OCI-LY1 (cell line): ENCODE data around the gene RNF207.

Experiments
- H2AFZ ChIP-seq: fragments of 200-600 bp; sonication (generic), shearing (Covaris generic); 2 replicates; pipeline ENCODE4 v1.6.0; 2014; ENCODE audit warnings: antibody characterized with exemption, mild to moderate bottlenecking, low read length
- H3F3A ChIP-seq: fragments of 200-600 bp; sonication (generic), shearing (Covaris generic); 2 replicates; pipeline ENCODE4 v1.6.0; 2014; ENCODE audit warnings: mild to moderate bottlenecking, antibody characterized with exemption, low read length, moderate library complexity; ENCODE audit not compliant: insufficient read depth
- H3K27ac ChIP-seq: fragments of 200-600 bp; sonication (generic); 2 replicates; pipeline ENCODE4 v1.5.1; 2014; ENCODE audit warnings: low read length, mixed run types, mild to moderate bottlenecking, low read depth; ENCODE audit not compliant: poor library complexity, severe bottlenecking
- H3K27me3 ChIP-seq: fragments of 200-600 bp; sonication (generic); 2 replicates; pipeline ENCODE4 v1.6.0; 2014; ENCODE audit warnings: antibody characterized with exemption, mild to moderate bottlenecking, low read length, moderate library complexity; ENCODE audit not compliant: insufficient read depth
- H3K36me3 ChIP-seq: fragments of 200-600 bp; sonication (generic); 2 replicates; pipeline ENCODE4 v1.6.1; 2014; ENCODE audit warnings: mild to moderate bottlenecking, antibody characterized with exemption, low read length, moderate library complexity, mixed read lengths; ENCODE audit not compliant: insufficient read depth
- H3K4me1 ChIP-seq: fragments of 200-600 bp; sonication (generic); 2 replicates; pipeline ENCODE4 v1.5.1; 2014; ENCODE audit warnings: mild to moderate bottlenecking, low read length, moderate library complexity; ENCODE audit not compliant: insufficient read depth, severe bottlenecking
- H3K4me2 ChIP-seq: fragments of 200-600 bp; sonication (generic), shearing (Covaris generic); 2 replicates; pipeline ENCODE4 v1.6.1; 2014; ENCODE audit warnings: low read length
- H3K4me3 ChIP-seq: fragments of 200-600 bp; sonication (generic); 2 replicates; pipeline ENCODE4 v1.5.1; 2014; ENCODE audit warnings: low read length, low read depth, mild to moderate bottlenecking, mixed read lengths; ENCODE audit not compliant: poor library complexity, severe bottlenecking
- H3K79me2 ChIP-seq: fragments of 200-600 bp; shearing (Covaris generic); 2 replicates; pipeline ENCODE4 v1.6.1; 2016; ENCODE audit warnings: mixed run types, low read length, mixed read lengths; ENCODE audit not compliant: insufficient read depth
- H3K9ac ChIP-seq: fragments of 200-600 bp; sonication (generic), shearing (Covaris generic); 2 replicates; pipeline ENCODE4 v1.6.1; 2014; ENCODE audit warnings: mild to moderate bottlenecking, low read length, mixed read lengths
- H3K9me2 ChIP-seq: fragments of 200-600 bp; sonication (generic), shearing (Covaris generic); 2 replicates; pipeline ENCODE4 v1.6.1; 2014; ENCODE audit warnings: low read depth, mild to moderate bottlenecking, low read length, mixed read lengths
- H3K9me3 ChIP-seq: fragments of 200-600 bp; shearing (Covaris generic); 2 replicates; pipeline ENCODE4 v1.6.1; 2014; ENCODE audit warnings: low read length, mixed read lengths
- H4K20me1 ChIP-seq: fragments of 200-600 bp; sonication (generic), shearing (Covaris generic); 2 replicates; pipeline ENCODE4 v1.6.0; 2016; ENCODE audit warnings: mild to moderate bottlenecking, low read length; ENCODE audit not compliant: insufficient read depth
- EZH2 ChIP-seq: fragments of 200-600 bp; sonication (generic), shearing (Covaris generic); IDR thresholded peaks from 2 replicates; pipeline ENCODE4 v1.8.0; 2017; ENCODE audit warnings: borderline replicate concordance, mixed run types, mild to moderate bottlenecking, antibody characterized with exemption, low read length, moderate library complexity, mixed read lengths
- TF ChIP-seq, protein P1 (sequence below): fragments of 200-600 bp; sonication (generic), shearing (Covaris generic); IDR thresholded peaks from 2 replicates; pipeline ENCODE4 v1.5.1; 2017; ENCODE audit warnings: mild to moderate bottlenecking, antibody characterized with exemption, low read length, moderate library complexity, mixed read lengths

Gene RNF207

DNA sequence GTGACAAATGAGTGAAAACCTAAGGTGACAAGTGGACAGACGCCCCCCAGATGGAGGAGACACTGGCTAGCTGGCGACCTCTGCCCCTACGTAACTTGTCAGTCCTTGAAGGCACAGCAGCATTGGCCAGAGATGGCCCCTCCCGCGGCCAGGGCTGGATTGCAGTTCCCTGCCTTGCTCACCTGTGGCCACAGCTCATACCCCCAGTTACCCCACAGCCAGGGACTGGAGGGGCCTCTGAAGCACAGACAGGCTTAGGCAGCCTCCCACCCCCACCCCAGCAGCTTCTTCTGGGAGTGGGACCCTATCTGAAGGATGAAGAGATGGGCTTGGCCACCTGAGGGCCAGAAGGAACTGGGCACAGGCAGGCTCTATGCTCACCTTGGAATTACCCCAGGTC lies 41.7 kb downstream of the RNF207 start:
- H3F3A ChIP-seq: no peaks in the 10 kb centered on the region
- no peak for TF ChIP-seq EZH2
- TF ChIP-seq, protein P1, sequence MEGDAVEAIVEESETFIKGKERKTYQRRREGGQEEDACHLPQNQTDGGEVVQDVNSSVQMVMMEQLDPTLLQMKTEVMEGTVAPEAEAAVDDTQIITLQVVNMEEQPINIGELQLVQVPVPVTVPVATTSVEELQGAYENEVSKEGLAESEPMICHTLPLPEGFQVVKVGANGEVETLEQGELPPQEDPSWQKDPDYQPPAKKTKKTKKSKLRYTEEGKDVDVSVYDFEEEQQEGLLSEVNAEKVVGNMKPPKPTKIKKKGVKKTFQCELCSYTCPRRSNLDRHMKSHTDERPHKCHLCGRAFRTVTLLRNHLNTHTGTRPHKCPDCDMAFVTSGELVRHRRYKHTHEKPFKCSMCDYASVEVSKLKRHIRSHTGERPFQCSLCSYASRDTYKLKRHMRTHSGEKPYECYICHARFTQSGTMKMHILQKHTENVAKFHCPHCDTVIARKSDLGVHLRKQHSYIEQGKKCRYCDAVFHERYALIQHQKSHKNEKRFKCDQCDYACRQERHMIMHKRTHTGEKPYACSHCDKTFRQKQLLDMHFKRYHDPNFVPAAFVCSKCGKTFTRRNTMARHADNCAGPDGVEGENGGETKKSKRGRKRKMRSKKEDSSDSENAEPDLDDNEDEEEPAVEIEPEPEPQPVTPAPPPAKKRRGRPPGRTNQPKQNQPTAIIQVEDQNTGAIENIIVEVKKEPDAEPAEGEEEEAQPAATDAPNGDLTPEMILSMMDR: no peak
- H3K27ac ChIP-seq: no peak overlapping the region
- H3K4me2 ChIP-seq: no peak overlapping the region
- H3K4me1 ChIP-seq: peaks cover 10% of the 10 kb centered on the region
- H3K9me2 ChIP-seq: no peaks in the 10 kb centered on the region
- no peak overlapping the region for H3K4me3 ChIP-seq
- no peaks in the 10 kb centered on the region for H3K9me3 ChIP-seq
- 0 out of 2 replicates have a peak, but pooled peaks cover 13% of the 10 kb centered on the region for H3K27me3 ChIP-seq
- H3K79me2 ChIP-seq: no peaks in the 10 kb centered on the region
- H2AFZ ChIP-seq: no peak overlapping the region
- H4K20me1 ChIP-seq: no peaks in the 10 kb centered on the region
- H3K9ac ChIP-seq: no peak overlapping the region
- H3K36me3 ChIP-seq: no peaks in the 10 kb centered on the region

DNA sequence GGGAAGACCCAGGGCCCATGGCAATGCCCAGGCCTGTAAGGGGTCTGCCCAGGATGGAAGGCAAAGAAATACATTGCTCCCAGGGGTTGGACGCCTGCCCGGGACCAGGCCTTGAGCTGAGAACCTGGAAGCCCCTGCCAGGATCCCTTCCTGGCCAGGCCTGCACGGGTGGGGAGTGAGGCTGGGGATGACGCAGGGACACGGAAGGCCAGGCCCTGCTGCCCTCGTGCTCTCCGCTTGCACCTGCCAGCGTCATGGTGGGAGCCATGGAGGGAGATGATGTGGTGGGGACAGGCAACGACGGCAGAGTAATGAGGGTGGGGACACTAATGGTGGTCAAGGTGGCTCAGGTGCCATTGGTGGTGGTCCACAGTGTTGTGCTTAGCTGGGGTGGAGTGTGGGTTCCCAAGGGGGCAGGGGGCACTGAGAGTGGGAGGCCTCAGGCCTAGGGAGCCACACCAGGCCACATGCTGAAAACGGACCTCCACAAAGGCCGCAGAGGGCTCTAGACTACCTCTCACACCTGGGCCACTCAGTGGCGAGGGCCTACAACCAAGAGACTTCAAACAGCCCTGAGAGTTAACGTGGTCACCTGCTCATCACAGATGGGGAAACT lies 42.4 kb downstream of the RNF207 start:
- no peak overlapping the region for H3K4me2 ChIP-seq
- no peak overlapping the region for H2AFZ ChIP-seq
- no peak for TF ChIP-seq EZH2
- TF ChIP-seq, protein P1: no peak
- no peak overlapping the region for H3K4me3 ChIP-seq
- H3K36me3 ChIP-seq: no peaks in the 10 kb centered on the region
- peaks cover 10% of the 10 kb centered on the region for H3K4me1 ChIP-seq
- no peak overlapping the region for H3K9ac ChIP-seq
- H4K20me1 ChIP-seq: no peaks in the 10 kb centered on the region
- no peaks in the 10 kb centered on the region for H3F3A ChIP-seq
- no peak overlapping the region for H3K27ac ChIP-seq
- no peaks in the 10 kb centered on the region for H3K9me2 ChIP-seq
- no peaks in the 10 kb centered on the region for H3K9me3 ChIP-seq
- H3K79me2 ChIP-seq: no peaks in the 10 kb centered on the region
- 0 out of 2 replicates have a peak, but pooled peaks cover 9% of the 10 kb centered on the region for H3K27me3 ChIP-seq

DNA sequence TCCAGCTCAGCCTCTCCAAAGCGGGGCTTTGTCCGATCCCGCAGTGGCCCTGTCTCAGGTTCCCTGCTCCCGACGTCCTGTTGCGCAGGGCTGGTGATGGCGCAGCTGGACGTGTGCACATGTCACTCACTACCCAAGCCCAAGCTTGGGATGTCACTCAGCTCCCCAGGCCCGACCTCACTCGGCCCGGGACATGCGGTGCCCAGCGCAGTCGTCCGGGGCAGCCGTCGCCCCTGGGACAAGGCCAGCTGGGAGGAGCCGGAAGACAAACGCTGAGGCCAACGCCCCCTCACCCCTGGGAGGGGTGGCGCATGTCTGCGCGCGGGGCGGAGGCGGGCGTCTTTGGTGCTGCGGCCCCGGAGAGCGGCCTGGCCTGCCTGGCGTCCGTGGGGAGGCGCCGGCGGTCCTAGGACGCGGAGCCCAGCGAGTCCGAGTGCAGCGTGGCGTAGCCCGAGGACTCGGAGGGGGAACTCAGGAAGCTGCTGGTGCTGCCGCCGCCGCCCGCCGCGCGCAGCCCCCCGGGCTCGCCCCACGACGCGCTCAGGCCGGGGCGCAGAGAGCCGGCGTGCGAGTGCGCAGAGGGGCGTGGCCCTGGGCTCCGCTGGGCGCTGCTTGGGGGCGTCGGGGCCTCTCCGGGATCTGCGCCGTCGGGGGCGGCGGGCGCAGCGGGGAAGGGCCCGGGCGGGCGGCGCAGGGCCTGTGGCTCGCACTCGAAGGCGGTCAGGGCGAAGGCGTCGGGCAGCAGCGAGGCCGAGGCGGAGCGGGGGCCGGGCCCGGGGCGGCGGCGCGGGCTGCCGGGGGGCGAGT lies 43.2 kb downstream of the RNF207 start:
- H3K9me3 ChIP-seq: no peaks in the 10 kb centered on the region

More for the DNA sequence above, 43.2 kb downstream of the RNF207 start:
- Histone ChIP-seq H3K27me3 (0 out of 2 replicates have a peak, but pooled peaks cover 4% of the 10 kb centered on the region), H3K4me3 (no peak overlapping the region), H3F3A (no peaks in the 10 kb centered on the region), H3K27ac (no peak overlapping the region), H2AFZ (no peak overlapping the region), H4K20me1 (no peaks in the 10 kb centered on the region), H3K9ac (no peak overlapping the region), H3K79me2 (no peaks in the 10 kb centered on the region), H3K4me1 (peaks cover 10% of the 10 kb centered on the region), H3K36me3 (no peaks in the 10 kb centered on the region), H3K4me2 (no peak overlapping the region), H3K9me2 (no peaks in the 10 kb centered on the region)
- no peak for TF ChIP-seq EZH2
- TF ChIP-seq, protein P1: no peak
